NCI-H2081 (cell line): Measurements from ENCODE around the gene GAREM2.

ENCODE experiments used
- DNase-seq, 2 experiments: peaks; one replicate each; lab custom pipeline; 2025; lab: John Stamatoyannopoulos, UW

GAREM2 gene

GRCh38 chr2:26187537-26188104 is 14.7 kb downstream of the GAREM2 start:
- no peak for DNase-seq

GRCh38 chr2:26189123-26189522 is 16.2 kb downstream of the GAREM2 start:
- DNase-seq = no peak

GRCh38 chr2:26189751-26190150 is 16.9 kb downstream of the GAREM2 start:
- DNase-seq = no peak

GRCh38 chr2:26190369-26190768 is 17.5 kb downstream of the GAREM2 start:
- no peak for DNase-seq

GRCh38 chr2:26191316-26192159 is 18.6 kb downstream of the GAREM2 start:
- no peak for DNase-seq

- no peak for DNase-seq
These were observed 20.8 kb downstream of the GAREM2 start for GRCh38 chr2:26193578-26194231.

GRCh38 chr2:26195040-26195984 is 22.4 kb downstream of the GAREM2 start:
- no peak for DNase-seq

- no peak for DNase-seq
These were observed 24.0 kb downstream of the GAREM2 start for GRCh38 chr2:26196683-26197418.

- no peak for DNase-seq
These were observed 24.6 kb downstream of the GAREM2 start for GRCh38 chr2:26197516-26197915.

- no peak for DNase-seq
These were observed 30.1 kb downstream of the GAREM2 start for GRCh38 chr2:26202981-26203490.

- DNase-seq = no peak
These were observed 31.0 kb downstream of the GAREM2 start for GRCh38 chr2:26203906-26204305.

- no peak for DNase-seq
These were observed 39.1 kb downstream of the GAREM2 start for GRCh38 chr2:26212011-26212410.

GRCh38 chr2:26214759-26215158 is 41.9 kb downstream of the GAREM2 start:
- DNase-seq = no peak

- no peak for DNase-seq
These were observed 42.9 kb downstream of the GAREM2 start for GRCh38 chr2:26215833-26216232.

- no peak for DNase-seq
These were observed 43.7 kb downstream of the GAREM2 start for GRCh38 chr2:26216587-26216986.

GRCh38 chr2:26217720-26218119 is 44.8 kb downstream of the GAREM2 start:
- no peak for DNase-seq

- DNase-seq = no peak
These were observed 50.1 kb downstream of the GAREM2 start for GRCh38 chr2:26223018-26223417.

- no peak for DNase-seq
These were observed 51.2 kb downstream of the GAREM2 start for GRCh38 chr2:26224095-26224494.

GRCh38 chr2:26229595-26229994 is 56.7 kb downstream of the GAREM2 start:
- no peak for DNase-seq

GRCh38 chr2:26230806-26231205 is 57.9 kb downstream of the GAREM2 start:
- DNase-seq = no peak

GRCh38 chr2:26235089-26235488 is 62.2 kb downstream of the GAREM2 start:
- no peak for DNase-seq
